Esophagus muscularis mucosa (tissue), 4 donors: ENCODE results near the gene SLC1A4.

Experiments
- EP300 ChIP-seq: sonication (generic); formaldehyde crosslinking; IDR thresholded peaks from one replicate; pipeline ENCODE4 v1.6.1; 2017; ENCODE audit warnings: antibody characterized with exemption
- POLR2A ChIP-seq: fragments of 450-650 bp; IDR thresholded peaks from one replicate; pipeline ENCODE4 v1.6.1; 2017; ENCODE audit warnings: antibody characterized with exemption, moderate library complexity, mild to moderate bottlenecking, low read depth
- POLR2AphosphoS5 ChIP-seq, 2 donors: sonication (generic); formaldehyde crosslinking; IDR thresholded peaks; one replicate each; pipeline ENCODE4 v1.6.1; 2017; ENCODE audit warnings: antibody characterized with exemption in 2 of 2
- TF ChIP-seq, protein P1 (sequence below), 3 experiments: fragments of 200-600 bp in 2 of 3; fragments of 450-650 bp in 1 of 3; sonication (generic) in 2 of 3; IDR thresholded peaks; one replicate each; pipeline ENCODE4 v1.5.1; 2017 to 2019; ENCODE audit warnings: antibody characterized with exemption in 3 of 3, mild to moderate bottlenecking in 2 of 3, moderate library complexity in 1 of 3

DNA sequence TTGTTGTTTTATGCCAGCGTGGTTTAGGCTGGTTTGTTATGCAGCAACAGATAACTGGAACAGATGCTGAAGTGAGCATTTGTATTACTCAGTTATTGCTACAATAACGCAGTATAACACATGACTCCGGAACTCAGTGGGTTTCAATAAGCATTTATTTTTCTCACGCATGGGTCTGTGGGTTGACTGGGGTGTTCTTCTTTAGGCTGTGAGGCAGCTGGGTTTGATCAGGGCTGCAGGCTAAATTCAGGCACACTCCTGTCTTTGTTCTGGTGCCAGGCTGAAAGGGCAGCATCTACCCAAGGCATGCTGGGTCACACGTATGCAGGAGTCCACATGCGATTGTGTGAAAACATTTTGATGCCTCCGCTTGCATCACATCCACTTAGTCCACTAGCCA, 3.8 kb upstream of the SLC1A4 start:
- TF ChIP-seq, protein P1, sequence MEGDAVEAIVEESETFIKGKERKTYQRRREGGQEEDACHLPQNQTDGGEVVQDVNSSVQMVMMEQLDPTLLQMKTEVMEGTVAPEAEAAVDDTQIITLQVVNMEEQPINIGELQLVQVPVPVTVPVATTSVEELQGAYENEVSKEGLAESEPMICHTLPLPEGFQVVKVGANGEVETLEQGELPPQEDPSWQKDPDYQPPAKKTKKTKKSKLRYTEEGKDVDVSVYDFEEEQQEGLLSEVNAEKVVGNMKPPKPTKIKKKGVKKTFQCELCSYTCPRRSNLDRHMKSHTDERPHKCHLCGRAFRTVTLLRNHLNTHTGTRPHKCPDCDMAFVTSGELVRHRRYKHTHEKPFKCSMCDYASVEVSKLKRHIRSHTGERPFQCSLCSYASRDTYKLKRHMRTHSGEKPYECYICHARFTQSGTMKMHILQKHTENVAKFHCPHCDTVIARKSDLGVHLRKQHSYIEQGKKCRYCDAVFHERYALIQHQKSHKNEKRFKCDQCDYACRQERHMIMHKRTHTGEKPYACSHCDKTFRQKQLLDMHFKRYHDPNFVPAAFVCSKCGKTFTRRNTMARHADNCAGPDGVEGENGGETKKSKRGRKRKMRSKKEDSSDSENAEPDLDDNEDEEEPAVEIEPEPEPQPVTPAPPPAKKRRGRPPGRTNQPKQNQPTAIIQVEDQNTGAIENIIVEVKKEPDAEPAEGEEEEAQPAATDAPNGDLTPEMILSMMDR (IDR thresholded peaks at IDR 0.05): no peak
- no peak for TF ChIP-seq POLR2A
- TF ChIP-seq POLR2AphosphoS5 (IDR thresholded peaks at IDR 0.05): no peak
- no peak for TF ChIP-seq EP300
